GM23338 (cell line): Measurements from ENCODE around the gene SLC10A2. TPM values are rescaled to one million over a fixed set of nuclear protein-coding genes. Genes with fewer than 3 reads are reported as not detected.
A peak's percentile ranks its signal among the peaks of the same experiment; 100 is the strongest.

ENCODE experiments used
- ATAC-seq: fragments of 200-7000 bp; cut with Tn5 transposase; 3 replicates; pipeline ENCODE4 v1.9.1; 2020
- DNase-seq: peaks from one replicate; pipeline ENCODE4 v3.0.0-alpha.2; 2015; ENCODE audit warnings: low spot score
- H2AFZ ChIP-seq: fragments of 200-600 bp; sonication (generic); 2 replicates; pipeline ENCODE4 v1.8.0; 2016; ENCODE audit warnings: antibody characterized with exemption, mild to moderate bottlenecking, moderate library complexity
- H3F3A ChIP-seq: fragments of 200-600 bp; sonication (generic); replicated peaks from 2 replicates; pipeline ENCODE4 v1.8.0; 2017; ENCODE audit warnings: antibody characterized with exemption, mixed run types, low read depth
- H3K27ac ChIP-seq: fragments of 200-600 bp; sonication (generic); 2 replicates; pipeline ENCODE4 v1.6.1; 2016; ENCODE audit warnings: low read depth
- H3K27me3 ChIP-seq: fragments of 200-600 bp; sonication (generic); 2 replicates; pipeline ENCODE4 v1.8.0; 2016; ENCODE audit warnings: mild to moderate bottlenecking, mixed run types, moderate library complexity; ENCODE audit not compliant: insufficient read depth
- H3K36me3 ChIP-seq: fragments of 200-600 bp; sonication (generic); 2 replicates; pipeline ENCODE4 v1.8.0; 2016; ENCODE audit warnings: mild to moderate bottlenecking; ENCODE audit not compliant: insufficient read depth
- H3K4me1 ChIP-seq: fragments of 200-600 bp; sonication (generic); 2 replicates; pipeline ENCODE4 v1.8.0; 2016; ENCODE audit warnings: mild to moderate bottlenecking, moderate library complexity; ENCODE audit not compliant: insufficient read depth
- H3K4me2 ChIP-seq: fragments of 200-600 bp; sonication (generic); 2 replicates; pipeline ENCODE4 v1.7.1; 2017; ENCODE audit warnings: mixed run types
- H3K4me3 ChIP-seq: fragments of 200-600 bp; sonication (generic); 2 replicates; pipeline ENCODE4 v1.6.1; 2016; ENCODE audit warnings: mixed run types
- H3K79me2 ChIP-seq: fragments of 200-600 bp; sonication (generic); replicated peaks from 2 replicates; pipeline ENCODE4 v1.8.0; 2017; ENCODE audit warnings: mild to moderate bottlenecking; ENCODE audit not compliant: insufficient read depth
- H3K9me2 ChIP-seq: fragments of 200-600 bp; sonication (generic); 2 replicates; pipeline ENCODE4 v1.8.0; 2017; ENCODE audit not compliant: insufficient read depth
- H4K20me1 ChIP-seq: fragments of 200-600 bp; sonication (generic); replicated peaks from 2 replicates; pipeline ENCODE4 v1.8.0; 2017; ENCODE audit warnings: mild to moderate bottlenecking; ENCODE audit not compliant: insufficient read depth
- H3K27ac Mint-ChIP-seq: 2 replicates; pipeline ENCODE4 v1.8.0; 2020; ENCODE audit warnings: inconsistent platforms, mild to moderate bottlenecking, moderate library complexity, mixed read lengths
- H3K27me3 Mint-ChIP-seq: 3 replicates; pipeline ENCODE4 v1.8.0; 2022; ENCODE audit warnings: low read depth, mild to moderate bottlenecking, moderate library complexity, mixed read lengths, inconsistent platforms; ENCODE audit not compliant: insufficient read depth, poor library complexity
- H3K36me3 Mint-ChIP-seq: 3 replicates; pipeline ENCODE4 v1.8.0; 2021; ENCODE audit warnings: low read depth, mild to moderate bottlenecking, inconsistent platforms, moderate library complexity, mixed read lengths
- H3K4me1 Mint-ChIP-seq: 3 replicates; pipeline ENCODE4 v1.8.0; 2020; ENCODE audit warnings: mild to moderate bottlenecking, inconsistent platforms, mixed read lengths
- H3K4me3 Mint-ChIP-seq: 3 replicates; pipeline ENCODE4 v1.8.0; 2021; ENCODE audit warnings: moderate library complexity, mild to moderate bottlenecking, inconsistent platforms, mixed read lengths
- H3K9me3 Mint-ChIP-seq: 3 replicates; pipeline ENCODE4 v1.8.0; 2020; ENCODE audit warnings: moderate library complexity, mild to moderate bottlenecking, inconsistent platforms, mixed read lengths
- CTCF ChIP-seq, 2 experiments: fragments of 200-600 bp in 1 of 2; sonication (generic) in 1 of 2; conservative IDR thresholded peaks; 2 replicates each; pipeline versions ENCODE4 v1.5.1 to v1.6.1; 2016 to 2017; ENCODE audit warnings: antibody characterized with exemption in 2 of 2, low read depth in 2 of 2, mild to moderate bottlenecking in 2 of 2, moderate library complexity in 1 of 2
- EZH2 ChIP-seq: fragments of 200-600 bp; sonication (generic); IDR thresholded peaks from one replicate; pipeline ENCODE4 v1.8.0; 2017; ENCODE audit warnings: antibody characterized with exemption, mild to moderate bottlenecking, low read depth; ENCODE audit not compliant: unreplicated experiment
- NANOG ChIP-seq: IDR thresholded peaks from 2 replicates; pipeline ENCODE4 v1.6.1; 2016; ENCODE audit warnings: antibody characterized with exemption, borderline replicate concordance
- POLR2AphosphoS5 ChIP-seq: IDR thresholded peaks from 2 replicates; pipeline ENCODE4 v1.6.1; 2016; ENCODE audit warnings: antibody characterized with exemption, low read depth
- REST ChIP-seq: IDR thresholded peaks from one replicate; pipeline ENCODE4 v1.6.1; 2018; ENCODE audit warnings: antibody characterized with exemption; ENCODE audit not compliant: unreplicated experiment
- ZNF114 ChIP-seq: fragments of 250-450 bp; sonication (Bioruptor Pico); IDR thresholded peaks from 2 replicates; pipeline ENCODE4 v1.5.0; 2020; ENCODE audit warnings: mild to moderate bottlenecking, moderate library complexity
- polyA plus RNA-seq: library from polyadenylated mRNA; unstranded; fragments of >200 nt; fragmentation: Nextera tagmentation; extraction: Ambion mirVana; gene quantifications from 2 replicates; pipeline ENCODE4 v1.2.1, GENCODE V29; 2016
- total RNA-seq: library from RNA; depleted of rRNA; stranded (reverse); fragments of >200 nt; shearing (Covaris generic); gene quantifications from 2 replicates; pipeline ENCODE4 v1.2.3, GENCODE V29; 2014

The SLC10A2 gene
- total and polyA plus RNA-seq, 2 experiments from 2014 or later = not detected

- no peaks in the 10 kb centered on the region for H4K20me1 ChIP-seq
- no peak overlapping the region for H2AFZ ChIP-seq
- peak overlapping the region; percentile 26 for H3K4me3 ChIP-seq
- H3K36me3 ChIP-seq = no peaks in the 10 kb centered on the region
- no peak overlapping the region for H3K27ac Mint-ChIP-seq
- peaks cover 4% of the 10 kb centered on the region for H3K27me3 Mint-ChIP-seq
- DNase-seq (peak; percentile 5), ATAC-seq (peak; percentile 37)
- no peak overlapping the region for H3K4me3 Mint-ChIP-seq
- H3K79me2 ChIP-seq = no peaks in the 10 kb centered on the region
- H3F3A ChIP-seq = 0 out of 2 replicates have a peak, but pooled peaks cover 2% of the 10 kb centered on the region
- peaks cover 41% of the 10 kb centered on the region for H3K4me1 ChIP-seq
- no peaks in the 10 kb centered on the region for H3K36me3 Mint-ChIP-seq
- H3K4me2 ChIP-seq = peak overlapping the region; percentile 53
- H3K9me3 Mint-ChIP-seq = no peaks in the 10 kb centered on the region
- H3K27me3 ChIP-seq = no peaks in the 10 kb centered on the region
- TF ChIP-seq CTCF (conservative IDR thresholded peaks at IDR 0.05; ENCODE audit: low read depth in 2 of 2) (no peak), NANOG (peak; percentile 45; the same call in 1 of the 2 replicates)
- H3K4me1 Mint-ChIP-seq = peaks cover 44% of the 10 kb centered on the region
- no peaks in the 10 kb centered on the region; the same call in 1 of the 2 replicates for H3K9me2 ChIP-seq
- H3K27ac ChIP-seq = no peak overlapping the region
These were observed 646 bp upstream of the SLC10A2 start for GRCh38 chr13:103066781-103067345.

- Histone ChIP-seq H3F3A (0 out of 2 replicates have a peak, but pooled peaks cover 2% of the 10 kb centered on the region), H3K4me1 (peaks cover 35% of the 10 kb centered on the region), H3K4me2 (no peak overlapping the region), H3K79me2 (no peaks in the 10 kb centered on the region), H3K27me3 (no peaks in the 10 kb centered on the region), H2AFZ (no peak overlapping the region), H4K20me1 (no peaks in the 10 kb centered on the region), H3K36me3 (no peaks in the 10 kb centered on the region), H3K27ac (no peak overlapping the region), H3K9me2 (peaks cover 6% of the 10 kb centered on the region; the same call in 1 of the 2 replicates), H3K4me3 (no peak overlapping the region)
- peaks cover 3% of the 10 kb centered on the region; the same call in 1 of the 3 replicates for H3K36me3 Mint-ChIP-seq
- no peak for ATAC-seq
- H3K4me1 Mint-ChIP-seq = peaks cover 38% of the 10 kb centered on the region
- H3K4me3 Mint-ChIP-seq = no peak overlapping the region
- DNase-seq = no peak
- peaks cover 6% of the 10 kb centered on the region for H3K27me3 Mint-ChIP-seq
- H3K27ac Mint-ChIP-seq = no peak overlapping the region
- peaks cover 10% of the 10 kb centered on the region; the same call in 2 of the 3 replicates for H3K9me3 Mint-ChIP-seq
- TF ChIP-seq ZNF114 (CRISPR knock-in tag) (no peak), CTCF (conservative IDR thresholded peaks at IDR 0.05; ENCODE audit: low read depth in 2 of 2) (no peak), POLR2AphosphoS5 (no peak), REST (no peak), EZH2 (no peak)
These were observed 2.8 kb downstream of the SLC10A2 start for GRCh38 chr13:103063376-103063775.
